Measurements from ENCODE around the gene HOXB1.

GRCh38 chr17:48577330-48577945 is 46.6 kb upstream of the HOXB1 start:
- TF ChIP-seq CTCF (IDR thresholded peaks at IDR 0.05) (no peak), EZH2 (IDR thresholded peaks at IDR 0.05) (peak; percentile 93)
